Epidermal melanocyte (primary cell): ENCODE results near the gene HYCC1.

Experiments used
- DNase-seq: peaks from one replicate; pipeline ENCODE4 v3.0.0; 2011; ENCODE audit warnings: low spot score; ENCODE audit not compliant: insufficient read length

Gene HYCC1

DNA sequence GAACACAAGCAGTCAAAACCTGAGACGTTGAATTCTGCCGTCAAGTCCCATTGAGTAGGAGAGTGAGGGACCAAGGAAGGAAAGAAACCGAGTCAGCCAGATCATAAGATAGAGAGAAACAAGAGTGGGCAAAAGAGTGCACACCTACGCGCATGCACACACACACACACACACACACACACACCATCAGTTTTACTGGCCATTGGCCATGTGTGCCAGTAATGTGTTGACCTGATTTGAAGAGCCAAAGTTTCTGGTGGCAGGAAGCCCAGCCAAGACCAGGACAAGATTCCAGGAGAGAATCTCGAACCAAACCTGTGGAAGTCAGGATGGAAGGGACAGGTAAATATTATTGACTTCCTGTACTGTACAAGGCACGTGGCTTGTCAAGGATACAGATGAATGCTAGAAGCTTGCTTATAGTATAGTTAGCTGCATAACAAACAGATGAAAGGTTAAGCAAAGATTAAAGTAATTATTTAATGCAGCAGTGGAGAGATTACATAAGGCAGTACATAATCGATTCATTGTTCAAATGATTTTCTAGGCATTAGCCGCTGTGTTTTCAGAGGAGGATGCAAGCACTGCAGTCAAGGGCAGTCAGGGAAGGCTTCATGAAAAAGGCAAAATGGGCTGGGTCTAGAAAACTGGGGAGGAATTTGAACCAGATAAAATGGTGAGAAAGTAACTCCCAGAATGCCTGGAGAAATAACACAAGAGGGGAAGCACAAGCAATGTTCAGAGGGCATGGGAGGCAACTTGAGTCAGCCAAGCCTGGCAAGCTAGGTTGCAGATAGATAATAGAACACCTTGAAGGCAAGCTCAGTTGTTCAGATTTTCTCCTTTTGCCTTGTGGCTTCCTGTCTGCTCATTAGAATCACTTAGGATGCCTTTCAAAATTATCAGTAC, 2.7 kb upstream of the HYCC1 start:
- DNase-seq = no peak

DNA sequence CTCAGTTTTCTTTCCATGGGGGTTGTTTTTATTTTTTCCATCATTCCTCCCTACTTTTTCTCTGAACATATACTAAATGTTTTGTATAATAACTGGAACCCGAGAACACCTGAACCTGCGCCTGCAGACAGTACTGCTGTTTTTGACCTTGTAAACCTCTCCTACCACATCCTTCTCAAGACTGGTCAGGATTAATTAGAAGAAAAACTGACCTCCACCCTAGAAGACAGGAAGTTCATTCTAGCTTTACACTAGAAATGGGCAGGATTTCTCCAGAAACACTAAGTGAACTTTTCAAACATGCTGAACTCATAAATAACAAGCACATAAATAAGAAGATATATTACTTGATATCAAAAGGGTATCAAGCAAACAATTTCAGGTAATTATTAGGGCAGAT, 751 bp upstream of the HYCC1 start:
- DNase-seq = no peak

DNA sequence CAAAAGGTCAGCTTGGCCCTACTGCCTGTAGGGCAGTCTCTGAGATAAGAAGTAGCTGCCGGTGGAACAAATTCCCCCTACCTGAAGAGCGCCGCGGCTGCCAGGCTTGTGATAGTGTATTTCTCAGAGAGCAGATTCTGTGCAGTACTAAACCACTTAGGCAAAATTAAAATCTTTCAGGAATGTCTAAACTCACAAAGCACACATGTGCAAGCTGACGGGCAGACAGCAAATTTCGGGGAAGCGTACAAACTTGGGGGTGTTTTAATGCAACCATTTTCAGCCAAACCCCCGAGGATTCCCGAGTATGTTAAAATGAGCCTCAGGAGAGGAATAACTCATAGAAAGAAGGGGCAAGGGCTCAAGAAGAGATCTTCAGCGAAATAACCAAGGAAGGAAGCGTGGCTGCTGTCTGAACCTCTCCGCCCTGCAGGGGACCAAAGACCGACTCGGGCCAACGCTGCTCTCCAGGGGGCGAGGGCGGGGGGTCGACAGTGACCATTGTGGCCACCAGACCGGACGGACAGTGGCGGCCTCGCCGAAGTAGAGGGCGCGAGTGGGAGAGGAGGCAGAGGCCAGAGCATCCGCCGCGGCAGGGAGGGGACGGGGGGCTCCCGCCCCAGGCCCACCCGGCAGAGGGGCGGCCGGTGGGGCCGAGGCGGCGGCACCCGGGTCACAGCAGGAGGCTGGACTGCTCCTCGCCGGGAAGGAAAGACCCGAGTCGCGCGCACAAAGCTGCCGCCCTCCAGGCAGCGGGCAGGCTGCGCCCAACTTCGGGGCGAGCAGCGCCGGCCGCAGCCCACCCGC, 819 bp downstream of the HYCC1 start:
- DNase-seq = no peak

DNA sequence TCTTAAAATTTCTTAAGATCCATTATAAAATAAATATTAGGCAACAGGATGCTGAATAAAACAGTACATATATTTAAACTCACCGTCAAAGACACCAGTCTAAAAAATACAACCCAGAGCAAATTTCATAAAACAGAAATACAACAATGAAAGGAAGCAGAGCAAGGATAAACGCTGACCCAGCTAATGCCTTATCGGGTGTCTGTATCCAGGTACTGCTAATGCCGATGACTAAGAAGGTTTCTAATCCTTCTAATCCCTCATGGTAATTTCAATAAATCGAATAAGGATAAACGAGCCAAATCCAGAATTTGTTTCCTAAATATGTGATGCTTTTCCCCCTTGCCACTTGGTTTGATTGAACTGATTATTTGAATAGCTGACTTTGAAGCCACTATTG, 1.7 kb downstream of the HYCC1 start:
- no peak for DNase-seq

DNA sequence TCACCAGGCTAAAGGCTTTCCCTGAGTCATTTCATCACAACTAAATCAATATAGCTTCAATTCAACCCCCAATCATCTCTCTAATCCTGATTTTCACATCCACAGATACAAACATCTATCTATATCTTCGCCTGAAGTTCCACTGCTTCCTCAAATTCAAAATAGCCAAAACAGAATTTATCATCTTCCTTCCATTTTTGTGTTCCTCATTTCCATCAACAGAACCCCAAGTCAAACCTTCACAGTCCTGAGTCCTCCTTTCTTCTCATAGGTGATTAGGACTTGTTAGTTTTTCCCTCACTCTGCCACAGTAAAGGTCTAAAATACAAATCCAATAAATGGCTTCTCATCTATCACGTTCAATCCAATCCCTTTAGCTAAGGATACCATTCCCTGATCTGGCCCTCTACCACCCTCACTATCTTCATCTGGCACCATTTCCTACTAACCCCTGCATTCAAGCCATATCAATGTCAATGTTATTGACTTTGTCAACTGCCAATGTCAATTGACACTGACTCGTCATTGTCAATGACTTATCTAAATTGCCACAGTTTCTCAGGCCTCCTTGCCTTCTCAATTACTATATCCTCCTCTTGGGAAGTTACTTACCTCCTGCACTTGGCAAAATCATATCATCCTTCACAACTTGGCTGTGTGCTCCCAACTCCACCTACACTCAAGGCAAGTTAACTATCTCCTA, 2.6 kb downstream of the HYCC1 start:
- no peak for DNase-seq

DNA sequence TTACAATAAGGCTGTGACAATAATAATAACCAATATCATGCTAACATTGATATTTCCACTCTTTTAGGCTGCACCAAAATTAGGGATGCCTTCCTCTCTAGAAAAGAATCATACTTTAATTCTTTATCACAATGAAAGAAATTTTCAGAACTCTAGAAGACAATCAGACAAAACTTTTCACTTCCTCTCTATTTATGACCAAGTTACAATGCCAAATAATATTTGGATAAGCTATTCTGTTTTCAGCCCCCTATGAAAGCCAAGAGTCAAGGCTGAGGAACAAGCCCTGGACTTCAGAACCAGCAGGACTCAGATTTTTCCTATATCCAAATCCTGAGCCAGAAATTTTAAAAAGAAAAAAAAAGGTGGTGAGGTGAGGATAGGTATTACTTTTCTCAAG, 4.6 kb downstream of the HYCC1 start:
- no peak for DNase-seq

DNA sequence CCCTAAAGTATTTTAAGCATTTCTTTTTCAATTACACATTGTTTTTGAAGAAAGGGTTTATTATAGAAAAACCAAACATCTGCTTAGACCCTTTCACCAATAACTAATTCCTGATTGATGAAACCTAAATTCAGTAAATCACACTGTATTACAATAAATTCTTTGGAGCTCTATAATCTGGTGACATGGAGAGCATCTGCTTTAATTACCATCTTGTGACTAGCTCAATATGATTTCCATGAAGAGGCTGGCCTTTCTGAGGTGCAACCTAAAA, 9.7 kb downstream of the HYCC1 start:
- no peak for DNase-seq

DNA sequence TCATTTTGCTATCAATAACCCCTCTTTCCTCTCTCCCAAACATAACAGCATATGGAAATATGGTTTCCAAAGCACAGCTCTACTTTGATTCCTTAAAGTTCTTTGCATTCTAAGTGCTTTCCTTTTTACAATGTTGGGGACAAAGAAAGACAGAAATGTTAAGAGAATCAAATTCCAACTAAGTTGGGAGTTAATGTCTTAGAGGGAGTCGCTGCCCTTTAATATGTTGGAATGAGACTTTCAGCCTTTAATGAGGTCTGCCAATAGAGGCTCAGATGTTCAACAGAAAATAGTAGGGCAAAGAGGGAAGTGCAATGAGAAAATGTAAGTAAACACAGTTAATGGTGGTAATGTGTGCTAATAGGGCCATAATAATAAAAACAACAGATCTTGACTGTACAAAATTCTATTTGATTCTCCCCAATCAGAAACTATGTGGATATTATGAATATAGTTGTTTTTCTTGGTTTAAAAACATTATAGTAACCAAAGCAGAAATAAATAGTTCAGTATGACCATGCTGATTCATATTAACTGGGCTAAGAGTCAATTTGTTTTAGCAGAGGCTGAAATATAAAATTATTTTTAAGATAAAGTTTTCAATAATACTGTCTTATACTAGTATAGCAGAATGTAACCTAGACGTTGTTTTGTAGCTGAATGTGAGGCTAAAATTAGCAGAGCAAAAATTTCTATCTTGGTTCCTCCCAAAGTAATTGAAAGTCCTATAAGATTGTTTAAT, 10.3 kb downstream of the HYCC1 start:
- DNase-seq = no peak

DNA sequence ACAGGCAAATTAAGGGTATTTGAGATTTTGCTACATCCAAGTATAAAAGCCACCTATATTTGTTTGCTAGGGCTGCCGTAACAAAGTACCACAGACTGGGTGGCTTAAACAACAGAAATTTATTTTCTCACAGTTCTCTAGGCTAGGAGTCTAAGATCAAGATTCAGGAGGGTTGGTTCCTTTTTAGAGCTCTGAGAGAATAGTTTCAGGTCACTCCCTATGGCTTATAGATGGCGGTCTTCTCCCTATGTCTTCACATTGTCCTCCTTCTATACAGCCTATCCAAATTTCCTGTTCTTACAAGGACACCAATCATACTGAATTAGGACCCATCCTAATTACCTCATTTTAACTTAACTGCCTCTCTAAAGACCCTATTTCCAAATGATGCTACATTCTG, 11.2 kb downstream of the HYCC1 start:
- no peak for DNase-seq

DNA sequence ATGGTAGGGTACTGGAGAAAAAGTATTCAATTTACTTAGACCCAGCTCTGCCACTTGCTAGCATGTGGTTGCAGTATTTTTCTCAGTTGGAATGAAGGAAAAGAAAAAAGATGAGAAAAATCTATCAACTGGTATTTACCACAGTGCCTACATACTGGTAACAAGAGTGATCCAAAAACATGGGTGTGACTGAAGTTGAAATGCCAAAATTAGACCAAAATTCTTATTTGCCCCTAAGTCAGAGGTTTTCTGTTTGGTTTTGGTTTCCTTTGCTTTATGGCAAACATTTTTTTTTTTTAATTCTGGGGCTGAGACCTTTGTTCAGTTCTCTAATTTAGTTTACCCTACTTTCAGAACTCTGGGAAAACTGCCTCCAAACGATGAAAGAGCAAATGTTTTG, 12.3 kb downstream of the HYCC1 start:
- no peak for DNase-seq

DNA sequence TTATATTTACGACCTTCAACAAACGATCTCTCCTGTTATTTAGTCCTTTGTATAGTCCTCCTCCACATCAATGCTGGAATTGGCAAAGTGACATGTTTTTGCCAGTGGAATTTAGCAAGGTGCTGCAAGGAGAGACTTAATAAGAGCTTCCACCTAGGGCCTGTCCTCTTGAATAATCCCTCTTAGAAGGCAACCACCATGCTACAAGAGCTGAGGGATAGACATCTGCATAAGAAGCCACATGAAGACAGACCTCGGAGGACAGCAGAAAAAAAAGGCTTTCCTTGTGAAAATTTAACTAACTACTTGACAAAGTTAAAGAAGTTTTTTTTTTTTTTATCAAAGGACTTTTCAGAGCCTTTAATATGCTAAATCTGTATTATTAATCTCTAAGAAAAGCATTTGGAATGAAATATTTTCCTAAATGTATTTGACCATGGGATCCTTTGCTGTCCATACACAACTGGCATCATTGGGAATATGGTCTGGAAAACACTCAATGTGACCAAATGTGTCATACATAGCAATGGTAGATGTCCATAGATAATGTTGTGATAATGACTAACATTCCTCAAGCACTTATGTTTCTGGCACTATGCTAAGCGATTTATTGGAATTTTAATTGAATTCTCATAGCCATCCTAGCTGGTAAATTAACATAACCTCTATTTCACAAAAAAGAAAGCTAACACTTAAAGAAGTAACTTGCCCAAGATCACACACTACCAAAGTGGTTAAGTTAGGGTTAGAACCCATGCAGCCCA, 13.2 kb downstream of the HYCC1 start:
- DNase-seq = no peak

DNA sequence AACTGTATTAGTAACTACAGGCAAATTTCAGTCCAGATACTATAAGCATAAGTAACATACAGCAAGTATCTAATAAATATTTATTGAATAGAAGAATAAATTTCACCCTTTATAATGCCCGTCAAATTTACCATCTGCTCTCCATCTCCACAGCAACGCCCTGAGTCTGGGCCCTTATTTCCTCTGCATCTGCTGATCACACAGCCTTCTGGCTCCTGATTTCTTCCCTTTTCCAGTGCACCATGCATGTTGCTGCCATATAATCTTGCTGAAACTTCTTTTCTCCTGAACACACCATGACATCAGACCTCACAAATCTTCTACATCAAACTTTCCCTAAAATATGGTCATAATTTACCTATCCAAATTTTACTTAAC, 15.4 kb downstream of the HYCC1 start:
- no peak for DNase-seq

DNA sequence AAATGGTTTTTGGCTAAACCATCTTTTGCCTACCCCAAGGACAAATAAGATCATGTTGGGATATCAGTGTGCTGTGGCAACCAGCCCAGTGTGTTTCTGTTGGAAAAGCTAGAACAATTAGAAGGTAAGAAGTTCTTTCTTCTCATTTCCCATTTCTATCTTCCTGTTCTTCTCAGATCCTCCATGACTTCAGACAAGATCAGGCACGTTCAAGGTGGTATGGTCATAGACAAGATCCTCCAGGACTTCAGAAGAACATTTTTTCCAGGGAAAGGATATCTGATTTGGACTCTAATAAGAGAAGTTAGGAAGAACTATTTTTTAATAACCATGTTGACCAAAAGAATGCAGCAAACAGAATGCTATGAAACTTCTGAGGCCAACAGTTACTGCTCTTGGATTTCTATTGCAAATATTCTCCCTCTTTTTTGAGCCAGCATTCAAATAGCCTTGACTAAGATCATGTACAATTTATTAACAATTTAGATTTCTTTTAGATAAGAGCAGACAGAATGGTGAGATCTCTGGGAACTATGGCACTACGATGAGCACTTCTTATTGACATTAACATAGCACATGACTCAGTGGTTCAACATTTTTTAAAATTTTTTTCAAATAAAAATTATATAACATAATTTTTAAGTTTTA, 15.9 kb downstream of the HYCC1 start:
- DNase-seq = no peak

DNA sequence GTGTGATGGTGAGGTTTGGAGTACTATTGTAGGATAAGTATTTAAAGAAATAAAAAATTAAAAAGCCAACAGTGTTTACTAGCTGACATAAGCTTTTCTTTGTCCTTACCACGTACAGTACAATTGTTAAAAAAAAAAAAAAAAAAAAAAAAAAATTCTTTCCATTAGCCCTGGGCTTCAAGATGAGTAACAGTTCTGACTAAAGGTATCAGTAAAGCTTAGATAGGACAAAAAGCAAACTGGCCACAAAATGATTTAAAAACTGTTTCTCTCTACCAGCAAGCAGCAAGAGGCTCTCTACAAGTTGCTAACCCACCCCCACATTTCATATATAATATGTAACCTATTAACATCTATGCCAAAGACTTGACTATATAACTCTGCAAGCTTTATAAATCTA, 17.5 kb downstream of the HYCC1 start:
- DNase-seq = no peak

DNA sequence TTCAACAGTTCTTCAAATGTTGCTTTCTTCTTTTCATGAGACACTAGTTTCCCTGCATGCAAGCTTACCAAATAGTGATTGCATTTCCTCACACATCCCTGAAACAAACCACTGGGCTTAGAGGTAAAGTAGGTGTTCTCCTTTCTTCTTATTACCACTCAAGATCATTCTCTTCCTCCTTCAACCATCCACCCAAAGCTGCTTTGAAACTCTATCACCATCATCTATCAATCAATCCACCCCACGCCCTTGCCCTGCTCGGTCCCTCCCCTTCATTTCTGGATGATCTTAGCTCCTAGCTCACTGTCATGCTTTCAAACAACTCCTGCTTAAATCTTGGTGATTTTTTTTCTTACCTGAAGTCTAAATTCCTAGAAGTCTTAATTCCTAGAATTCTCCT, 18.9 kb downstream of the HYCC1 start:
- no peak for DNase-seq

DNA sequence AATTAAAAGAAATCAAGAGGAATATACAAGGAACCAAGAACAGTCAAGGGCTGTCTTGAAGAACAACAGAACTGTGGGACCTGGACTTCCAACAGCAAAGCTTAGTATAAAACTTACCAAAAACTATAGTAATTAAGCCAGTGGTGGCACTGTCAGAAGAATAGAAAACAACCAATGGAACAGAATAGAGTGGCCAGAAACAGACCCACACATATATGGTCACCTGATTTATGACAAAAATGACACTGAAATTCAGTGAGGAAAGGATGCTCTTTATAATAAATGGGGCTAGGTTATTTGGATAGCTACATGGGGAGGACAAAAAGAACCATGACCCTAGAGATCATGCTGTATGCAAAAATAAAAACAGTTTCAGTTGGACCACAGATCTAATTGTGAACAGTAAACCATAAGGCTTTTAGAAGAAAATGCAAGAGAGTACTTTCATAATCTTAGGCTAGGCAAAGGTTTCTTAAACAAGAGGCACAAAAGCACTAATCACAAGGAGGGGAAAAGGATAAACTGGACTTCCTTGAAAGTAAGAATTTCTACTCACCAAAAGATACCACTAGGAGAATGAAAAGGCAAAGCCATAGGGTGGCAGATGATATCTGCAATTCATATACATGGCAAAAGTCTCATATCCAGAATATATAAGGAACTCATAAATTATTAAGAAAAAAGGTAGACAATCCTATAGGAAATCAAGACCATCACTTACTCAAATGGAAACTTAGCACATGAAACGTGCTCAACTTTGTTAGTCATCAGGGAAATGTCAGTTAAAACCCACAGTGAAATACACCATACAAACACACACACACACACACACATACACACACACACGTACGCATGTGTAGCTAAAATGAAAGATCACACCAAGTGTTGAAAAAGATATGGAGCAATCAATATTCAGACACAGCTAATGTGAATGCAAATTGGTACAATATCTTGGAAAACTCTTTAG, 20.8 kb downstream of the HYCC1 start:
- no peak for DNase-seq

DNA sequence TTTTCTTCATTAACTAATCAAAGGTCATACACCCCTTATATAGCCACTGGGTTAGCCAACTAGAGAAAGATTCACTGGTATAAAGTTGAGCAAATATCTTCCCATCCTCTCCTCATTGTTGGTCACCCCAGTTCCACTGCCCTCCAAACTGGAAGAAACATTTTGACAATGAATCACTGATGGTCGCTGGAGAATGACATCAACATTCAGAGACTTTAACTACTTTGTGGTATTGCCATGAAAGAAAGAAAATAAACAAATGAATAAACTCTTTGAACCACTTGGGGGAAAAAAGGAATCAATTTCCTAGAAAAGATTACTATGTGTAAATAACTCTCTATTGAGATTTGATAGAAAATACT, 23.4 kb downstream of the HYCC1 start:
- no peak for DNase-seq

DNA sequence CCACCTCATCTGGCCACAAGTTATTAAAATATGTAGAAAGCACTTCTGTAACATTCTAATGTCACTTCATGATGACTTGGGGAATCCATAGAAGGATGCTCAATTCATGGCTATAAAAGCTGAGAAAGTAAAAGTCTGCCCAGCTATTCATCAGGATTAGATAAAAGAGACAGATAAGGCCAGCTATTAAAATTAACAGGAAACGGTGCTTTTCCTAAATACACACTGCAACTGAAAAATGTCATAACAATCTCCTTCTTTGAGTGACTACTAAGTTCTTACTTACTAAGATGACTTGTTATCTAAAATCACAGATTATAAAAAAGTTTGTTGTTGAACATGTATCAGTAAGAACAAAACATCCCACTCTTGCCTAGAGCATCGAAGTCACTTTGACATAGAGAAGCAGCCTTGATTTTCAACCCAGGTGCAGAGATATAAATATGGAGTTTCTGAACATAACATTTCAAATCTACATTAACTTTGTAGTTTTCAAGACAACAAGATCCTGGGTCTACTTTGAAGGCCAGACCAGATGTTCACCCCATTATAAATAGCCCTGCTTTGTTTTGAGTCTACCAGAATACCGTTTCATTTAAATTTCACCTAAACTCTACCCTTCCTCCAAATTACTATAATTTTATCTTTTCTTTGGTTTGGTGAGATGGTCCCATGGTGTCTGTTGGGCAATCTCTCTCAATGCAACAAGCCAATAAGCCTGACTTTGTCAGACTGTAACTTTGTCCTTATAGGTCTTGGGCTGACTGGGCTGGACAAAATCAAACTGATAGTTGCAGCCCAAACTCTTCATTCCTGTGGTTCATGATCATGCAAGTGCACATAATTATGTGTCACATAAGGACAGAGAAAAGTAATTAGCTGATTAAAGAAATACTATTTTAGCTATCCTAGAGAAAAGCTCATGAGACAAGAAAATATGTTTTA, 24.0 kb downstream of the HYCC1 start:
- DNase-seq = no peak
